BLaER1 treated with 17β-estradiol and CSF1 and Interleukin-3, amounts not matched to agents 10 nM and 100 nM (cell line): ENCODE data around the gene VOPP1.

Experiments
- H3K27ac ChIP-seq, 11 experiments: shearing (Covaris generic); formaldehyde crosslinking; 2 replicates each; pipeline ENCODE4 v1.8.1; 2022
- H3K27me3 ChIP-seq, 11 experiments: shearing (Covaris generic); formaldehyde crosslinking; 2 replicates each; pipeline ENCODE4 v1.8.1; 2022
- H3K36me3 ChIP-seq, 11 experiments: shearing (Covaris generic); formaldehyde crosslinking; 2 replicates each; pipeline ENCODE4 v1.8.1; 2022
- H3K4me1 ChIP-seq, 10 experiments: shearing (Covaris generic); formaldehyde crosslinking; 2 replicates each; pipeline ENCODE4 v1.8.1; 2022
- H3K4me2 ChIP-seq, 11 experiments: shearing (Covaris generic); formaldehyde crosslinking; 2 replicates each; pipeline ENCODE4 v1.8.1; 2022
- H3K4me3 ChIP-seq, 10 experiments: shearing (Covaris generic); formaldehyde crosslinking; 2 replicates each; pipeline ENCODE4 v1.8.1; 2022
- H3K9ac ChIP-seq, 11 experiments: shearing (Covaris generic); formaldehyde crosslinking; 2 replicates each; pipeline ENCODE4 v1.8.1; 2022
- H3K9me3 ChIP-seq, 11 experiments: shearing (Covaris generic); formaldehyde crosslinking; replicated peaks in 1 of 11; 2 replicates each; pipeline ENCODE4 v1.8.1; 2022
- H4K20me1 ChIP-seq, 11 experiments: shearing (Covaris generic); formaldehyde crosslinking; 2 replicates each; pipeline ENCODE4 v1.8.1; 2022
- Cebpa-rat ChIP-seq, 11 experiments: shearing (Covaris generic); IDR thresholded peaks; 2 replicates each; pipeline ENCODE4 v1.8.1; 2022

Gene VOPP1

DNA sequence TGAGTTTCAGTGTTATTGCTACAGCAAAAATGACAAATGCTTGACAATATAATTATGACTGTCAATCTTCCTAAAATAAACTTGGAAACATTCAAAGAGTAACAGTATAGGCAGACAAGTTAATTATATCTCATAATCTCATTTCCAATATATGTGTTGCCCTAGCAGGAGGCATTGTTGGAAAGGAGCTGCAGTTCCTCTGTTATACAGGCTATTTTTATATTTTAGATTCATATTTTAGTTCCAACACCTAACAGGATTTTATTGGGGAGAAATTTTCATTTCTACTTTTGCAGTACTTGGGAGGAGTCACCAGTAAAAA, 19.3 kb downstream of the VOPP1 start:
- Histone ChIP-seq H3K4me1 (peaks cover 57 to 73% (median 61%) of the 10 kb centered on the region in 10 experiments), H3K27ac (peak overlapping the region in 1 of 11 experiments; percentile 29; a peak in 1 of 22 replicates), H3K4me3 (no peak overlapping the region), H3K9me3 (peaks cover 0 to 5% (median 0%) of the 10 kb centered on the region in 11 experiments; a peak in 2 of 22 replicates), H3K4me2 (peak overlapping the region in 10 of 11 experiments; percentile 11 to 72 (median 49); a peak in 20 of 22 replicates), H3K27me3 (no peaks in the 10 kb centered on the region), H3K36me3 (peaks cover 7 to 31% (median 19%) of the 10 kb centered on the region in 11 experiments; a peak in 17 of 22 replicates), H3K9ac (no peak overlapping the region), H4K20me1 (peaks cover 36 to 100% (median 80%) of the 10 kb centered on the region in 11 experiments; a peak in 21 of 22 replicates)
- TF ChIP-seq Cebpa-rat (IDR thresholded peaks at IDR 0.05), result no peak

DNA sequence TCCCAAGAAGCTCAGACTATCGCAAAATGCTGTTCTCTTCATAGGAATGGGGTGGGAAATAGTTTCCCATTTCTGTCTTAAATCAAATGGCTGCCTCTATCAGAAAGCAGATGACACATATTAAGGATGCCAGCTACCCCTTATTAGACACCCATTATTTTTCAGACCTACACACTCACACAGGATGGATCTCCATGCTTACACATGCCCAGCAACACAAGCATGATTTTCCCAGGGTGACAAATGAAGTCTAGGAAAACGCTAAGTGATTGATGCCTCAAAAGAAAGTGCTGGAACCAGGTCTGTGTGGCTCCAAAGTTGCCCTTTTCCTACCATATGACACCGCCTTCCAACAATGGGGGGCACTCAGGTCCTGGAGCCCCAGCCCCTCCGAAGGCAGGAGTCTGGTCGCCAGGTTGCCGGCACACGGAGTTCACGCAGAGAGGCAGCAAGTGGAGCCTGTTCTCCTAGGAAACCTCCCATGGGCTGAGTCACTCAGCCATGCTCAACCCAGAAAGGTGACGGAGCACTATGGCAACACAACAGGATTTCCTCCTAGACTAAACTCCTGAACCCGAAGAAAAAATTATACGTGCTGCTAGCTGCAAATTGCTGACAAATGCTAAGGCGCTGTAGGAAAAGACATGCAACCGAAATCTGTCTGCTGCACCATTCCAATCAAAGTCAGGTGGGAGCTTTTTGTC, 19.8 kb downstream of the VOPP1 start:
- Histone ChIP-seq H3K27me3 (no peaks in the 10 kb centered on the region), H3K27ac (peak overlapping the region in 3 of 11 experiments; percentile 14 to 29 (median 20); a peak in 2 of 22 replicates), H3K9me3 (peaks cover 0 to 6% (median 0%) of the 10 kb centered on the region in 11 experiments; a peak in 2 of 22 replicates), H3K36me3 (peaks cover 7 to 31% (median 19%) of the 10 kb centered on the region in 11 experiments; a peak in 17 of 22 replicates), H3K4me3 (no peak overlapping the region), H3K4me1 (peaks cover 57 to 73% (median 60%) of the 10 kb centered on the region in 10 experiments), H4K20me1 (peaks cover 31 to 100% (median 74%) of the 10 kb centered on the region in 11 experiments; a peak in 21 of 22 replicates), H3K4me2 (peak overlapping the region; percentile 11 to 72 (median 46); a peak in 21 of 22 replicates), H3K9ac (no peak overlapping the region)
- TF ChIP-seq Cebpa-rat (IDR thresholded peaks at IDR 0.05), result no peak

DNA sequence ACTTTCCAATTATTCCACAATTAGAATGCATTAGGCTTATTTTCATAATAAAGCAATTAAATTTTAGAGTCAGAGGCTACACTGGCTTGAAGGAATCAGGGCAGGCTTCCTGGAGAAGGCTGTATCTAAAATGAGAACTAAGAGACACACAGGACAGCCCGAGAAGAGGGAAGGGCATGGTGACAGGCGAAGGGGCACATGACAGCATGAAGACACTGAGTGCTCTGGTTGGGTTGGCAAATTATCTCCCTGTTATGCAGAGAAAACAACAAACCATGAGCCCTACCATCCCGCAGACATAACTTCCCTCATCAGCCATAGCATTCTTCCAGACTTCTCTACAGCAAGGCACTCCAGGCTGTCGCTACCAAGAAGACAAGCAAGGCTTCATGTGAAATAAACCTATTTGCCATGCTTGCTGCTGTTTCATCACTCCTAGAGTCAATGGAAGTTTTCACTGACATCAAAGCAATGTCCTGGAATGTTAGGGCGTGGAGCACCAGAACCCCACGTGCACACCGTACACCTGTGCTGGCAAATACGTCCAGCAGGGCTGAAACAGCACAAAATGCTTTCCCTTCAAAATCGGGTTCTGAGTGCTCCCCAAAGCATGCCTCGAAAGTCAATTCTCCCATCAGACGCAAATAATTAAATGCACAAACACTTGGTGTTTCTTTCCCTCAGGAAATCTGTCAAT, 21.3 kb downstream of the VOPP1 start:
- no peaks in the 10 kb centered on the region for H3K27me3 ChIP-seq
- H3K4me3 ChIP-seq, result no peak overlapping the region
- H4K20me1 ChIP-seq, result peaks cover 26 to 100% (median 62%) of the 10 kb centered on the region in 11 experiments; a peak in 20 of 22 replicates
- H3K27ac ChIP-seq, result no peak overlapping the region
- peaks cover 69 to 86% (median 71%) of the 10 kb centered on the region in 10 experiments for H3K4me1 ChIP-seq
- H3K36me3 ChIP-seq, result peaks cover 4 to 27% (median 15%) of the 10 kb centered on the region in 11 experiments; a peak in 18 of 22 replicates
- H3K9ac ChIP-seq, result no peak overlapping the region
- H3K9me3 ChIP-seq, result peaks cover 0 to 6% (median 0%) of the 10 kb centered on the region in 11 experiments; a peak in 2 of 22 replicates
- TF ChIP-seq Cebpa-rat (IDR thresholded peaks at IDR 0.05), result no peak
- peak overlapping the region in 5 of 11 experiments; percentile 8 to 84 (median 62); a peak in 6 of 22 replicates for H3K4me2 ChIP-seq

DNA sequence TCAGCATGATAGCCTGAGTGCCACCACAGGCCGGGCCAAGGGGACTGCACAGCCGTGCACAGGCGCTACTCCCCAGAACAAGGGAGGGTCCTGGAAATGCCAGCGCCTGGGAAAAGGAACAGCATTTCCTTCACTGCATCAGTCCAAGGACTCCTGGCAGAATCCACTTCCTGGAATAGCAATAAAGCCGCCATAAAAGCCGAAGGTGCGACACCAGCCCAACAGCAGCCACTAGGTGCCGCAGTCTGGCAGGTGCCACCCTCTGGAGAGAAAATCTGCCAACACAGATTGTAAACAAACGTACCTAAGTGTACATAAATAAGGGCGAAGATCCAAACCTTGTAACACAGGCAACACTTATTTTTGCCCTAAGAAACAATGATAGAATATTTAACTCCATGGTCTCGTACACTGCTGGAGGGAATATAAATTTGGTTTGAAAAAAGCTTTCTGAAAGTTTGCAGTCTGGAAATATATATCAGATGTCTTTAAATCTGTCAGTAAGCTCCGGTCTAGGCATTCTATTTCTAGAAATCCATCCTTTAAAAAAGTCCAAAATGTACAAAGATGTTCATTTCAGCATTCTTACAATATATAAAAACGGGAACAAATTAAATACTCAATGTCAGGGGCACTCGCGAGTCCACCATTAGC, 22.2 kb downstream of the VOPP1 start:
- H3K4me3 ChIP-seq, result 0 out of 20 replicates have a peak overlapping the region, but pooled peaks of 1 of the 10 experiments have one; percentile 7

DNA sequence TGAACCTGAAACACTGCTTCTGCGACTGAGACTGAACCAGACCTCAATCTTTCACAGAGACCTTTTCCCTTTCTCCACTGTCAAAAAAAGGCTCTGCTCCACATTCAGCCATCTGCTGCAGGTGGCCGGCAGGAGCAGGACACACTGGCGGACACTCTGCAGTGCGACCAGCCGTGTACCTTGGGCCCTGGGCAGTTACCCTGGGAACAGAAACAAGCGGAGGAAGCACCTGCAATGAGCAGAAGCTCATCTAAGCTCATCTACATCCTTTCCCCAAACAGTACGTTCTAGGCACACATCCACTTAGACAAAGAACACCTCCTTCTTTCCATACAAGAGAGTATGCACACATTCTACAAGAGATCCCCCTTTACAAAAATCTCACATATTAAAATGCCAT, 22.8 kb downstream of the VOPP1 start:
- Histone ChIP-seq H3K27ac (peak overlapping the region in 5 of 11 experiments; percentile 7 to 77 (median 59); a peak in 7 of 22 replicates), H3K27me3 (no peaks in the 10 kb centered on the region), H4K20me1 (peaks cover 18 to 91% (median 47%) of the 10 kb centered on the region in 11 experiments; a peak in 19 of 22 replicates), H3K4me2 (peak overlapping the region in 10 of 11 experiments; percentile 25 to 84 (median 64); a peak in 21 of 22 replicates), H3K4me3 (0 out of 20 replicates have a peak overlapping the region, but pooled peaks of 1 of the 10 experiments have one; percentile 7), H3K36me3 (peaks cover 2 to 20% (median 12%) of the 10 kb centered on the region in 11 experiments; a peak in 15 of 22 replicates), H3K9me3 (peaks cover 0 to 17% (median 5%) of the 10 kb centered on the region in 11 experiments; a peak in 12 of 22 replicates), H3K9ac (peak overlapping the region in 2 of 11 experiments; percentile 8 to 24; a peak in 2 of 22 replicates), H3K4me1 (peaks cover 67 to 92% (median 78%) of the 10 kb centered on the region in 10 experiments)
- no peak for TF ChIP-seq Cebpa-rat (IDR thresholded peaks at IDR 0.05)

More for the DNA sequence above, 22.2 kb downstream of the VOPP1 start:
- Histone ChIP-seq H4K20me1 (peaks cover 20 to 95% (median 54%) of the 10 kb centered on the region in 11 experiments; a peak in 19 of 22 replicates), H3K9ac (peak overlapping the region in 1 of 11 experiments; percentile 8; a peak in 1 of 22 replicates), H3K27me3 (no peaks in the 10 kb centered on the region), H3K36me3 (peaks cover 0 to 26% (median 13%) of the 10 kb centered on the region in 11 experiments; a peak in 14 of 22 replicates), H3K9me3 (peaks cover 0 to 12% (median 3%) of the 10 kb centered on the region in 11 experiments; a peak in 5 of 22 replicates), H3K4me1 (peaks cover 67 to 95% (median 79%) of the 10 kb centered on the region in 10 experiments), H3K4me2 (peak overlapping the region in 10 of 11 experiments; percentile 25 to 84 (median 64); a peak in 21 of 22 replicates), H3K27ac (peak overlapping the region in 4 of 11 experiments; percentile 13 to 77 (median 67); a peak in 4 of 22 replicates)
- no peak for TF ChIP-seq Cebpa-rat (IDR thresholded peaks at IDR 0.05)

DNA sequence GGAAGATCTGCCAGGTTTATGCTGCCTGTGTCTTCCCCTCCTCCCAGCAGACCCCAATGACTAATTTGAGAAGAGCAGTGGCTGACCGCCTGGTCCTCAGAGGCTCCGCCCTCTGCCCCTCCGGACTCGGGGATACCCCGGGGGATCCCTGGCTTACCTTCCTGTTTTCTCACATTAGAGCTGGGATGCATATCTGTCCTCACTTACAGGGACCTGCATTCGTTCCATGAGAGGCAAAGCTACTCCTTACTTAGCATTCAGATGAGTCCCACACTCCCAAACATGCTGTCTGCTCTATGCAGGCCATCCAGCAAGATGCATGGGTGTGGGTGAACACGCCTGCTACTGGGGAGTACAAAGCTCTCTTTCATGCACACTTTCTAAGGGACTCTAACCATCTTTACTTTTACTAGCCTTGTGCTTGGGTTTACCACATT, 24.0 kb downstream of the VOPP1 start:
- Histone ChIP-seq H3K9ac (no peak overlapping the region), H3K27me3 (no peaks in the 10 kb centered on the region), H3K9me3 (peaks cover 0 to 28% (median 16%) of the 10 kb centered on the region in 11 experiments; a peak in 18 of 22 replicates), H3K4me3 (no peak overlapping the region), H4K20me1 (peaks cover 16 to 79% (median 38%) of the 10 kb centered on the region in 11 experiments; a peak in 17 of 22 replicates), H3K4me1 (peaks cover 55 to 80% (median 68%) of the 10 kb centered on the region in 10 experiments), H3K27ac (peak overlapping the region in 3 of 11 experiments; percentile 59 to 77 (median 75); a peak in 3 of 22 replicates), H3K36me3 (peaks cover 13 to 25% (median 18%) of the 10 kb centered on the region in 11 experiments; a peak in 13 of 22 replicates), H3K4me2 (peak overlapping the region in 6 of 11 experiments; percentile 6 to 84 (median 62); a peak in 9 of 22 replicates)
- no peak for TF ChIP-seq Cebpa-rat (IDR thresholded peaks at IDR 0.05)

DNA sequence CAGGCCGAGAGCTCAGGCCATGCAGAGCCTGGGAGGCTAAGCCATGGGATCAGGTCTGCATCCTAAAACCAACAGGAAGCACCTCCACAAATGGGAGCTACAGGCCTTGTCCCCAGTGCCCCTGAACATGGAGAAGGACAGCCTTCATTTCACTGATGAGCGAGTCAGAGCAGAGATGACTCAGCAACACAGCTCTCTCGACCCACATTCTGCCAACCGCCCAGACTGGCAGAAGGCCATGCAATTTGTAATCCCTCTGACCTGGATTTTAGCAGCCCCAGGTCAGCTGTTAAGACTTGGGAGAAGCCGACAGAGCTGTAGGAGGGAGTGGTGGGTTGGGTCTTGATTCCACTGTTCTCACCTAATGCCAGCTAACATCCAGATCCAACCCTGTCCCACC, 25.5 kb downstream of the VOPP1 start:
- no peak overlapping the region for H3K4me3 ChIP-seq
- H3K9me3 ChIP-seq, result peaks cover 0 to 39% (median 30%) of the 10 kb centered on the region in 11 experiments; a peak in 19 of 22 replicates
- no peaks in the 10 kb centered on the region for H3K27me3 ChIP-seq
- peak overlapping the region in 10 of 11 experiments; percentile 17 to 77 (median 67); a peak in 19 of 22 replicates for H3K27ac ChIP-seq
- peak overlapping the region; percentile 47 to 83 (median 73) for H3K4me2 ChIP-seq
- peaks cover 16 to 37% (median 23%) of the 10 kb centered on the region in 11 experiments; a peak in 13 of 22 replicates for H3K36me3 ChIP-seq
- no peak for TF ChIP-seq Cebpa-rat (IDR thresholded peaks at IDR 0.05)
- peaks cover 43 to 65% (median 53%) of the 10 kb centered on the region in 10 experiments for H3K4me1 ChIP-seq
- peaks cover 7 to 64% (median 25%) of the 10 kb centered on the region in 11 experiments; a peak in 17 of 22 replicates for H4K20me1 ChIP-seq
- peak overlapping the region in 9 of 11 experiments; percentile 23 to 64 (median 42); a peak in 12 of 22 replicates for H3K9ac ChIP-seq
